K562 (cell line): ENCODE measurements around the gene ZRANB1. TPM values are rescaled to one million over a fixed set of nuclear protein-coding genes. Genes with fewer than 3 reads are reported as not detected.

Experiments used
- ATAC-seq: fragments of 200-7000 bp; cut with Tn5 transposase; 3 replicates; pipeline ENCODE4 v1.9.1; 2020; ENCODE audit warnings: moderate library complexity
- BruUV-seq: library from RNA; stranded (reverse); fragments of 400-500 nt; replicated peaks from 2 replicates; lab custom pipeline; 2021; lab: Mats Ljungman, UMichigan
- CTCF ChIA-PET: fragments of 300-600 bp; formaldehyde crosslinking; extraction: SDS; loops from one replicate; lab custom pipeline; 2021; ENCODE audit warnings: low intra/inter-chr PET ratio; lab: Yijun Ruan, JAX
- POLR2A ChIA-PET: fragments of 300-600, 350-650 bp; sonication (Branson Sonifier 250); formaldehyde crosslinking; extraction: SDS; loops from one replicate; lab custom pipeline; 2021; ENCODE audit warnings: antibody characterized with exemption, inconsistent platforms; lab: Yijun Ruan, JAX
- DNase-seq, 4 experiments: peaks; one replicate each; pipeline versions ENCODE4 v3.0.0 to v3.0.0-alpha.2; 2011 to 2018; ENCODE audit warnings: low spot score in 3 of 4, mixed read lengths in 3 of 4; ENCODE audit errors: extremely low read depth in 1 of 4
- FAIRE-seq: peaks from 2 replicates; lab custom pipeline; 2011; peaks lifted over from hg19 to GRCh38; lab: Jason Lieb, UNC
- H2AFZ ChIP-seq: 2 replicates; pipeline ENCODE4 v1.6.0; 2011; ENCODE audit warnings: low read depth, low read length, control low read depth, inconsistent platforms
- H3K27ac ChIP-seq: fragments of 200-600 bp; 3 replicates; pipeline ENCODE4 v1.8.0; 2011; ENCODE audit warnings: low read depth, mild to moderate bottlenecking, control low read depth, inconsistent platforms, low read length, moderate library complexity, mixed read lengths; ENCODE audit errors: extremely low read depth
- H3K27me3 ChIP-seq, 2 experiments: fragments of 300-600 bp in 1 of 2; 2 replicates in 1 of 2; 3 replicates in 1 of 2; pipeline versions ENCODE4 v1.6.0 to v1.8.0; 2011; ENCODE audit warnings: inconsistent platforms in 2 of 2, low read length in 2 of 2, mild to moderate bottlenecking in 1 of 2, mixed read lengths in 1 of 2, moderate library complexity in 1 of 2; ENCODE audit not compliant: control insufficient read depth in 2 of 2, insufficient read depth in 2 of 2
- H3K36me3 ChIP-seq: fragments of 300-600 bp; 3 replicates; pipeline ENCODE4 v1.8.0; 2011; ENCODE audit warnings: mild to moderate bottlenecking, low read length, inconsistent platforms; ENCODE audit not compliant: control insufficient read depth, insufficient read depth
- H3K4me1 ChIP-seq, 2 experiments: fragments of 200-600 bp in 1 of 2; replicated peaks in 1 of 2; 2 replicates in 1 of 2; 3 replicates in 1 of 2; pipeline versions ENCODE4 v1.5.1 to v1.8.0; 2011; ENCODE audit warnings: inconsistent platforms in 2 of 2, low read length in 2 of 2, mild to moderate bottlenecking in 1 of 2, mixed read lengths in 1 of 2, moderate library complexity in 1 of 2; ENCODE audit not compliant: control insufficient read depth in 2 of 2, insufficient read depth in 2 of 2
- H3K4me2 ChIP-seq: 2 replicates; pipeline ENCODE4 v1.6.1; 2011; ENCODE audit warnings: low read length, control low read depth, inconsistent platforms, mixed read lengths; ENCODE audit not compliant: insufficient read depth
- H3K4me3 ChIP-seq: fragments of 200-600 bp; sonication (generic), shearing (Covaris generic); 2 replicates; pipeline ENCODE4 v1.5.1; 2016; ENCODE audit warnings: control low read depth, inconsistent platforms
- H3K79me2 ChIP-seq: fragments of 200-600 bp; 3 replicates; pipeline ENCODE4 v1.8.0; 2011; ENCODE audit warnings: low read length, inconsistent platforms; ENCODE audit not compliant: control insufficient read depth, insufficient read depth
- H3K9ac ChIP-seq, 2 experiments: 2 replicates each; pipeline versions ENCODE4 v1.6.0 to v1.6.1; 2011; ENCODE audit warnings: low read depth in 2 of 2, low read length in 2 of 2, control low read depth in 1 of 2, inconsistent platforms in 1 of 2, mild to moderate bottlenecking in 1 of 2, mixed read lengths in 1 of 2; ENCODE audit not compliant: insufficient read depth in 1 of 2
- H3K9me1 ChIP-seq: one replicate; pipeline ENCODE4 v1.6.0; 2011; ENCODE audit warnings: inconsistent platforms, mild to moderate bottlenecking, low read length, moderate library complexity; ENCODE audit not compliant: control insufficient read depth, insufficient read depth
- H3K9me3 ChIP-seq: replicated peaks from 2 replicates; pipeline ENCODE4 v1.5.1; 2011; ENCODE audit warnings: low read depth, low read length, inconsistent platforms; ENCODE audit not compliant: control insufficient read depth, insufficient read depth
- H4K20me1 ChIP-seq: replicated peaks from 2 replicates; pipeline ENCODE4 v1.6.1; 2011; ENCODE audit warnings: low read length, inconsistent platforms, mixed read lengths; ENCODE audit not compliant: control insufficient read depth, insufficient read depth
- BACH1 ChIP-seq: fragments of 200-800 bp; sonication (Bioruptor generic); IDR thresholded peaks from 2 replicates; pipeline ENCODE4 v1.6.1; 2016; ENCODE audit warnings: missing genetic modification characterization, missing compliant biosample characterization
- CHD2 ChIP-seq: IDR thresholded peaks from 2 replicates; pipeline ENCODE4 v1.6.1; 2011; ENCODE audit warnings: low read depth, low read length
- HDAC6 ChIP-seq: IDR thresholded peaks from 2 replicates; pipeline ENCODE4 v1.6.1; 2012; ENCODE audit warnings: low read depth, mild to moderate bottlenecking, control low read depth, inconsistent platforms, low read length, moderate library complexity
- KAT7 ChIP-seq: sonication (generic); formaldehyde crosslinking; IDR thresholded peaks from 2 replicates; pipeline ENCODE4 v1.8.0; 2022; ENCODE audit warnings: missing genetic modification reagents, mild to moderate bottlenecking, borderline replicate concordance
- PCBP2 ChIP-seq: fragments of 200-400 bp; formaldehyde crosslinking; IDR thresholded peaks from 2 replicates; pipeline ENCODE4 v1.6.1; 2018; ENCODE audit warnings: low read length, low read depth, mild to moderate bottlenecking, moderate library complexity; ENCODE audit not compliant: poor library complexity, severe bottlenecking
- SAP30 ChIP-seq: fragments of 200-600 bp; sonication (generic); IDR thresholded peaks from 2 replicates; pipeline ENCODE4 v1.6.1; 2012; ENCODE audit warnings: borderline replicate concordance, low read depth, mild to moderate bottlenecking, moderate library complexity, low read length, control low read depth, inconsistent platforms; ENCODE audit not compliant: insufficient read depth, poor library complexity, severe bottlenecking
- TFE3 ChIP-seq: fragments of 450-650 bp; formaldehyde crosslinking; IDR thresholded peaks from 2 replicates; pipeline ENCODE4 v1.4.0; 2020; ENCODE audit warnings: mild to moderate bottlenecking, mixed read lengths
- ZNF518B ChIP-seq: fragments of 250-450 bp; sonication (Bioruptor Pico); IDR thresholded peaks from 2 replicates; pipeline ENCODE4 v1.5.0; 2021; ENCODE audit warnings: mild to moderate bottlenecking, moderate library complexity
- WGBS: fragments of 100-300 bp; shearing (Covaris generic); methylation state at CpG from one replicate; pipeline ENCODE4 v1.1.6; 2016; ENCODE audit warnings: low coverage, mixed read lengths; ENCODE audit not compliant: insufficient coverage; ENCODE audit errors: missing lambda C conversion rate; 5-methylcytosine and 5-hydroxymethylcytosine counted together
- in situ Hi-C: fragments of 300-500 bp; cut with MboI; formaldehyde crosslinking; loops from 4 replicates; pipeline ENCODE4 v1.15.0; 2018; ENCODE audit warnings: inconsistent platforms, mixed read lengths
- intact Hi-C: fragments of 100-400 bp; cut with micrococcal nuclease; formaldehyde crosslinking; loops from 2 replicates; pipeline ENCODE4 v1.14.2; 2022
- polyA plus RNA-seq, 8 experiments: library from polyadenylated mRNA; depleted of rRNA in 4 of 8; stranded (reverse) in 5 of 8; unstranded in 3 of 8; fragments of >200 nt; fragmentation: Nextera tagmentation in 2 of 8; fragmentation: Illumina TruSeq in 1 of 8; extraction: Ambion mirVana in 2 of 8; extraction: Trizol in 1 of 8; gene quantifications; 2 replicates each; pipeline versions ENCODE4 v1.2.1 to v1.2.3, GENCODE V29; 2011 to 2014; ENCODE audit warnings: inconsistent platforms in 1 of 8, missing spikeins in 1 of 8
- total RNA-seq, 7 experiments: library from RNA; depleted of rRNA in 6 of 7; stranded (reverse); fragments of >200 nt in 6 of 7; fragmentation: Illumina TruSeq in 2 of 7; extraction: Trizol in 2 of 7; gene quantifications; 2 replicates each; pipeline versions ENCODE4 v1.2.1 to v1.2.3, GENCODE V29; 2011 to 2021; ENCODE audit warnings: low replicate concordance in 1 of 7

ZRANB1 gene
- total and polyA plus RNA-seq, 9 of the 15 experiments (the other 6 are each of a cell fraction or from before 2014, with no cell fraction given): 0.07 to 1.1 (median 0.64) TPM

- no peaks in the 10 kb centered on the region for H3K36me3 ChIP-seq
- no peaks in the 10 kb centered on the region for H3K79me2 ChIP-seq
- DNase-seq (no peak), FAIRE-seq (no peak), ATAC-seq (no peak)
- H3K4me1 ChIP-seq: no peaks in the 10 kb centered on the region
- no peak overlapping the region for H3K27ac ChIP-seq
- WGBS: no CpG with 5 or more reads among the region's 9 CpGs
- H3K9me3 ChIP-seq: no peaks in the 10 kb centered on the region
- intact Hi-C loops (no loop called here), in situ Hi-C loops (no loop called here)
- no peak overlapping the region for H2AFZ ChIP-seq
- ChIA-PET CTCF (no interaction called here), POLR2A (no interaction called here)
- BruUV-seq: no TSS peak
- H3K9ac ChIP-seq: no peak overlapping the region
- no peaks in the 10 kb centered on the region for H4K20me1 ChIP-seq
- H3K27me3 ChIP-seq: no peaks in the 10 kb centered on the region
- no peak overlapping the region for H3K4me3 ChIP-seq
- H3K4me2 ChIP-seq: no peak overlapping the region
- H3K9me1 ChIP-seq: no peaks in the 10 kb centered on the region
- TF ChIP-seq ZNF518B (CRISPR knock-in tag): no peak
- no peak for TF ChIP-seq TFE3 (CRISPR knock-in tag)
- no peak for TF ChIP-seq HDAC6
- no peak for TF ChIP-seq CHD2
- TF ChIP-seq PCBP2: no peak
- TF ChIP-seq SAP30: no peak
- TF ChIP-seq BACH1: no peak
- no peak for TF ChIP-seq KAT7 (CRISPR knock-in tag)
These were observed 76.7 kb downstream of the ZRANB1 start for GRCh38 chr10:125018576-125019143.
